Endothelial cell of umbilical vein (primary cell): ENCODE results near the gene IQCE. TPM values are rescaled to one million over a fixed set of nuclear protein-coding genes. Genes with fewer than 3 reads are reported as not detected.

ENCODE experiments used
- BruUV-seq: library from RNA; stranded (reverse); fragments of 400-500 nt; replicated peaks from 2 replicates; lab custom pipeline; 2021; lab: Mats Ljungman, UMichigan
- CTCF ChIA-PET: fragments of 300-600, 350-600 bp; sonication (Branson Sonifier 250); formaldehyde crosslinking; loops from one replicate; lab custom pipeline; 2021; ENCODE audit warnings: antibody characterized with exemption, inconsistent platforms; lab: Charles Lee
- POLR2A ChIA-PET: fragments of 300-600, 350-600 bp; sonication (Branson Sonifier 250); formaldehyde crosslinking; loops from one replicate; lab custom pipeline; 2021; ENCODE audit warnings: antibody characterized with exemption, inconsistent platforms; lab: Charles Lee
- DNase-seq: peaks from one replicate; pipeline ENCODE4 v3.0.0-alpha.2; 2011; ENCODE audit warnings: low read depth, low spot score
- FAIRE-seq: peaks from 2 replicates; lab custom pipeline; 2011; peaks lifted over from hg19 to GRCh38; lab: Jason Lieb, UNC
- H2AFZ ChIP-seq: 2 replicates; pipeline ENCODE4 v1.6.0; 2012; ENCODE audit warnings: low read depth, low read length, control low read depth, inconsistent platforms
- H3K27ac ChIP-seq: 2 replicates; pipeline ENCODE4 v1.5.1; 2011; ENCODE audit warnings: low read depth, mild to moderate bottlenecking, control low read depth, low read length, moderate library complexity; ENCODE audit not compliant: insufficient read depth
- H3K27me3 ChIP-seq, 2 experiments: 2 replicates each; pipeline versions ENCODE4 v1.6.0 to v1.6.1; 2011; ENCODE audit warnings: low read length in 2 of 2, mixed read lengths in 1 of 2; ENCODE audit not compliant: control insufficient read depth in 2 of 2, insufficient read depth in 2 of 2
- H3K36me3 ChIP-seq, 2 experiments: 2 replicates in 1 of 2; 3 replicates in 1 of 2; pipeline ENCODE4 v1.5.1; 2011; ENCODE audit warnings: low read length in 2 of 2, mild to moderate bottlenecking in 1 of 2, moderate library complexity in 1 of 2; ENCODE audit not compliant: control insufficient read depth in 2 of 2, insufficient read depth in 2 of 2; ENCODE audit errors: extremely low read depth in 1 of 2
- H3K4me1 ChIP-seq: 3 replicates; pipeline ENCODE4 v1.5.1; 2011; ENCODE audit warnings: mild to moderate bottlenecking, low read length; ENCODE audit not compliant: control insufficient read depth, insufficient read depth; ENCODE audit errors: extremely low read depth
- H3K4me2 ChIP-seq: 2 replicates; pipeline ENCODE4 v1.6.1; 2011; ENCODE audit warnings: low read length, control low read depth, mixed read lengths; ENCODE audit not compliant: insufficient read depth
- H3K4me3 ChIP-seq, 3 experiments: fragments of 200-600 bp in 1 of 3; sonication (generic), shearing (Covaris generic) in 1 of 3; replicated peaks in 1 of 3; 2 replicates each; pipeline ENCODE4 v1.5.1; 2011 to 2016; ENCODE audit warnings: control low read depth in 3 of 3, low read length in 3 of 3, mild to moderate bottlenecking in 2 of 3, inconsistent platforms in 1 of 3, low read depth in 1 of 3, moderate library complexity in 1 of 3; ENCODE audit not compliant: insufficient read depth in 1 of 3
- H3K79me2 ChIP-seq: 2 replicates; pipeline ENCODE4 v1.6.0; 2012; ENCODE audit warnings: low read length, inconsistent platforms; ENCODE audit not compliant: control insufficient read depth, insufficient read depth
- H3K9ac ChIP-seq: replicated peaks from 2 replicates; pipeline ENCODE3; 2011; ENCODE audit warnings: low read length, control low read depth; ENCODE audit not compliant: insufficient read depth; ENCODE audit errors: extremely low read depth
- H3K9me1 ChIP-seq: replicated peaks from 3 replicates; pipeline ENCODE4 v1.6.0; 2011; ENCODE audit warnings: mild to moderate bottlenecking, low read length; ENCODE audit not compliant: control insufficient read depth, insufficient read depth; ENCODE audit errors: extremely low read depth
- H3K9me3 ChIP-seq: replicated peaks from 2 replicates; pipeline ENCODE4 v1.5.1; 2012; ENCODE audit warnings: low read length, inconsistent platforms; ENCODE audit not compliant: control insufficient read depth, insufficient read depth
- H4K20me1 ChIP-seq: replicated peaks from 2 replicates; pipeline ENCODE3; 2011; ENCODE audit warnings: mild to moderate bottlenecking, low read length; ENCODE audit not compliant: control insufficient read depth, insufficient read depth; ENCODE audit errors: extremely low read depth
- CTCF ChIP-seq, 2 donors: IDR thresholded peaks; 1 replicate in 1 of 2; 2 replicates in 1 of 2; pipeline ENCODE4 v1.5.1; 2011; ENCODE audit warnings: low read length in 2 of 2, mild to moderate bottlenecking in 2 of 2, moderate library complexity in 2 of 2, control low read depth in 1 of 2, inconsistent platforms in 1 of 2, low read depth in 1 of 2; ENCODE audit not compliant: insufficient read depth in 1 of 2; ENCODE audit errors: extremely low read depth in 1 of 2
- EZH2 ChIP-seq: IDR thresholded peaks from 2 replicates; pipeline ENCODE4 v1.6.1; 2012; ENCODE audit warnings: borderline replicate concordance, low read depth, mild to moderate bottlenecking, moderate library complexity, low read length, inconsistent platforms; ENCODE audit not compliant: severe bottlenecking
- FOS ChIP-seq: IDR thresholded peaks from 2 replicates; pipeline ENCODE4 v1.6.1; 2011; ENCODE audit warnings: mild to moderate bottlenecking, low read length, moderate library complexity, borderline replicate concordance; ENCODE audit not compliant: insufficient read depth
- GATA2 ChIP-seq: IDR thresholded peaks from 2 replicates; pipeline ENCODE4 v1.7.0; 2011; ENCODE audit warnings: low read depth, mild to moderate bottlenecking, moderate library complexity, mixed read lengths, low read length; ENCODE audit not compliant: insufficient read length, insufficient read depth
- JUN ChIP-seq: IDR thresholded peaks from 2 replicates; pipeline ENCODE4 v1.6.1; 2011; ENCODE audit warnings: borderline replicate concordance, low read depth; ENCODE audit not compliant: insufficient read length, insufficient read depth
- MAX ChIP-seq: IDR thresholded peaks from 2 replicates; pipeline ENCODE4 v1.6.1; 2011; ENCODE audit not compliant: insufficient read depth, insufficient read length
- POLR2A ChIP-seq: IDR thresholded peaks from 2 replicates; pipeline ENCODE4 v1.6.1; 2012; ENCODE audit warnings: low read depth, mild to moderate bottlenecking, control low read depth, low read length
- POLR2AphosphoS5 ChIP-seq: IDR thresholded peaks from 2 replicates; pipeline ENCODE4 v1.6.1; 2012; ENCODE audit warnings: low read depth, mild to moderate bottlenecking, control low read depth, low read length, moderate library complexity; ENCODE audit not compliant: insufficient read depth
- dilution Hi-C: fragments of 300-500 bp; cut with MboI; formaldehyde crosslinking; loops from one replicate; pipeline ENCODE4 v1.15.0; 2019; ENCODE audit warnings: low sequenced_read_pairs; ENCODE audit not compliant: extremely low pct_ligation_motif_present
- intact Hi-C: fragments of 100-400 bp; cut with micrococcal nuclease; formaldehyde crosslinking; loops from one replicate; pipeline ENCODE4 v1.10.0; 2022
- polyA plus RNA-seq, 4 experiments: library from polyadenylated mRNA; depleted of rRNA in 3 of 4; stranded (reverse) in 3 of 4; unstranded in 1 of 4; fragments of >200 nt; gene quantifications; 2 replicates each; pipeline versions ENCODE4 v1.2.1 to v1.2.3, GENCODE V29; 2011 to 2012; ENCODE audit warnings: missing spikeins in 1 of 4
- total RNA-seq: library from RNA; stranded (reverse); gene quantifications from 2 replicates; pipeline ENCODE4 v1.2.3, GENCODE V29; 2021

IQCE gene
- total and polyA plus RNA-seq, 2 donors (not counting 3 experiments of a cell fraction or from before 2014, with no cell fraction given): 4.9 to 14.5 TPM

- Histone ChIP-seq H3K9me3 (no peaks in the 10 kb centered on the region), H3K9me1 (no peaks in the 10 kb centered on the region), H3K9ac (no peak overlapping the region), H4K20me1 (no peaks in the 10 kb centered on the region), H3K27ac (no peak overlapping the region), H3K4me2 (no peak overlapping the region), H2AFZ (no peak overlapping the region), H3K36me3 (no peaks in the 10 kb centered on the region), H3K4me1 (peaks cover 47% of the 10 kb centered on the region), H3K79me2 (no peaks in the 10 kb centered on the region), H3K27me3 (no peaks in the 10 kb centered on the region), H3K4me3 (no peak overlapping the region)
- ChIA-PET CTCF (interaction anchor here (0.7 to 1.0 kb wide), 2 partner anchors 24 to 108 kb away, joined by 3 read pairs; no protein-coding TSS in a partner anchor), POLR2A (no interaction called here)
- dilution Hi-C loops (no loop called here), intact Hi-C loops (loop anchor here (2.0 to 10.0 kb wide), 2 partner anchors 27 to 123 kb away; partner anchors contain the start of genes BRAT1 and CHST12)
- no peak for TF ChIP-seq GATA2
- peak; percentile 54 for TF ChIP-seq FOS
- FAIRE-seq: peak; percentile 66
- no peak for DNase-seq
- no TSS peak for BruUV-seq
Observed at GRCh38 chr7:2527505-2528467, 31.0 kb upstream of the IQCE start.

- H2AFZ ChIP-seq: no peak overlapping the region
- H3K4me3 ChIP-seq: no peak overlapping the region
- POLR2A ChIA-PET: no interaction called here
- H3K27me3 ChIP-seq: no peaks in the 10 kb centered on the region
- no peak overlapping the region for H3K4me2 ChIP-seq
- CTCF ChIA-PET: interaction anchor here (0.6 to 1.0 kb wide), 2 partner anchors 107 to 255 kb away, joined by 3 read pairs; no protein-coding TSS in a partner anchor
- H3K79me2 ChIP-seq: no peaks in the 10 kb centered on the region
- BruUV-seq: no TSS peak
- TF ChIP-seq POLR2A (no peak), JUN (no peak), EZH2 (no peak), MAX (no peak), POLR2AphosphoS5 (no peak), CTCF (IDR thresholded peaks at IDR 0.05; ENCODE audit: extremely low read depth in 1 of 2, insufficient read depth in 1 of 2, low read depth in 1 of 2, low read length in 2 of 2) (no peak)
- no peaks in the 10 kb centered on the region for H3K9me3 ChIP-seq
- dilution Hi-C loops: no loop called here
- DNase-seq (no peak), FAIRE-seq (no peak)
- H3K9ac ChIP-seq: no peak overlapping the region
- H4K20me1 ChIP-seq: no peaks in the 10 kb centered on the region
- H3K27ac ChIP-seq: no peak overlapping the region
- peaks cover 39% of the 10 kb centered on the region for H3K4me1 ChIP-seq
- no peaks in the 10 kb centered on the region for H3K9me1 ChIP-seq
- intact Hi-C loops: loop anchor here (1.0 to 10.0 kb wide), 3 partner anchors 7 to 124 kb away; partner anchors contain the start of genes BRAT1 and CHST12
- no peaks in the 10 kb centered on the region for H3K36me3 ChIP-seq
Observed at GRCh38 chr7:2528481-2529095, 30.2 kb upstream of the IQCE start.
